SK-N-MC (cell line): ENCODE measurements around the gene CTRB2.
"Not testable (repeated sequence)": the region's sequence is repeated elsewhere in the genome, so short reads cannot be mapped to it uniquely, and the experiment has no call there.

Source experiments
- DNase-seq: peaks from one replicate; pipeline ENCODE4 v3.0.0-alpha.2; 2011; ENCODE audit warnings: low read depth, low spot score
- H3K27ac ChIP-seq: fragments of 200-600 bp; sonication (generic); 2 replicates; pipeline ENCODE4 v1.5.1; 2016; ENCODE audit warnings: mixed run types
- H3K36me3 ChIP-seq: fragments of 200-600 bp; sonication (generic); 2 replicates; pipeline ENCODE4 v1.6.1; 2017; ENCODE audit warnings: antibody characterized with exemption, low read length, mixed read lengths; ENCODE audit not compliant: insufficient read depth
- H3K4me3 ChIP-seq: fragments of 200-600 bp; sonication (generic); 2 replicates; pipeline ENCODE4 v1.5.1; 2016
- H3K9ac ChIP-seq: fragments of 200-600 bp; sonication (generic); 2 replicates; pipeline ENCODE4 v1.8.0; 2017; ENCODE audit warnings: mixed run types, mixed read lengths; ENCODE audit not compliant: insufficient read length
- H3K9me3 ChIP-seq: fragments of 200-600 bp; sonication (generic); 2 replicates; pipeline ENCODE4 v1.6.1; 2017; ENCODE audit warnings: low read depth, mild to moderate bottlenecking, antibody characterized with exemption, low read length, moderate library complexity, mixed read lengths
- EZH2 ChIP-seq: fragments of 200-600 bp; sonication (generic); IDR thresholded peaks from one replicate; pipeline ENCODE4 v1.6.1; 2017; ENCODE audit warnings: antibody characterized with exemption
- FOXP2 ChIP-seq: optimal IDR thresholded peaks from 2 replicates; pipeline ENCODE3; 2011; ENCODE audit warnings: mild to moderate bottlenecking, moderate library complexity; ENCODE audit not compliant: insufficient read depth; ENCODE audit errors: extremely low read length, control extremely low read depth
- POLR2AphosphoS5 ChIP-seq: IDR thresholded peaks from 2 replicates; pipeline ENCODE4 v1.6.1; 2012; ENCODE audit warnings: mild to moderate bottlenecking, low read depth, low read length, borderline replicate concordance

The CTRB2 gene

GRCh38 chr16:75216576-75216975 lies 9.6 kb upstream of the CTRB2 start:
- Histone ChIP-seq H3K9ac (no peak overlapping the region), H3K4me3 (no peak overlapping the region), H3K27ac (no peak overlapping the region), H3K36me3 (no peaks in the 10 kb centered on the region), H3K9me3 (no peaks in the 10 kb centered on the region)
- no peak for DNase-seq
- TF ChIP-seq EZH2 (no peak), FOXP2 (no peak), POLR2AphosphoS5 (no peak)

- Histone ChIP-seq H3K4me3 (no peak overlapping the region), H3K36me3 (no peaks in the 10 kb centered on the region), H3K9me3 (no peaks in the 10 kb centered on the region), H3K9ac (no peak overlapping the region), H3K27ac (no peak overlapping the region)
- no peak for DNase-seq
- TF ChIP-seq FOXP2, result no peak
- TF ChIP-seq EZH2, result no peak
- TF ChIP-seq POLR2AphosphoS5, result no peak
Measured at GRCh38 chr16:75216127-75216526, 9.2 kb upstream of the CTRB2 start.

GRCh38 chr16:75211286-75211685 lies 4.3 kb upstream of the CTRB2 start:
- DNase-seq, H3K4me3 ChIP-seq, H3K36me3 ChIP-seq, H3K27ac ChIP-seq, H3K9me3 ChIP-seq, H3K9ac ChIP-seq: not testable (repeated sequence)

- TF ChIP-seq FOXP2 (no peak), POLR2AphosphoS5 (no peak), EZH2 (no peak)
- no peak for DNase-seq
- Histone ChIP-seq H3K27ac (no peak overlapping the region), H3K4me3 (no peak overlapping the region), H3K9ac (no peak overlapping the region), H3K9me3 (no peaks in the 10 kb centered on the region), H3K36me3 (no peaks in the 10 kb centered on the region)
Measured at GRCh38 chr16:75209944-75210343, 3.0 kb upstream of the CTRB2 start.

GRCh38 chr16:75209514-75209913 lies 2.6 kb upstream of the CTRB2 start:
- not testable (repeated sequence) for H3K4me3 ChIP-seq, H3K9me3 ChIP-seq, H3K9ac ChIP-seq, H3K36me3 ChIP-seq, DNase-seq, H3K27ac ChIP-seq

- H3K27ac ChIP-seq, result no peak overlapping the region
- H3K9me3 ChIP-seq, result no peaks in the 10 kb centered on the region
- TF ChIP-seq POLR2AphosphoS5, result no peak
- TF ChIP-seq FOXP2, result no peak
- TF ChIP-seq EZH2, result no peak
- no peak for DNase-seq
- H3K4me3 ChIP-seq, result no peak overlapping the region
- no peaks in the 10 kb centered on the region for H3K36me3 ChIP-seq
- no peak overlapping the region for H3K9ac ChIP-seq
Measured at GRCh38 chr16:75208861-75209505, 2.0 kb upstream of the CTRB2 start.

- H3K9ac ChIP-seq, result no peak overlapping the region
- no peaks in the 10 kb centered on the region for H3K9me3 ChIP-seq
- DNase-seq, result no peak
- H3K27ac ChIP-seq, result no peak overlapping the region
- TF ChIP-seq POLR2AphosphoS5 (no peak), EZH2 (no peak), FOXP2 (no peak)
- H3K4me3 ChIP-seq, result no peak overlapping the region
- no peaks in the 10 kb centered on the region for H3K36me3 ChIP-seq
Measured at GRCh38 chr16:75208242-75208825, 1.4 kb upstream of the CTRB2 start.

- Histone ChIP-seq H3K27ac (no peak overlapping the region), H3K9ac (no peak overlapping the region), H3K36me3 (no peaks in the 10 kb centered on the region), H3K4me3 (no peak overlapping the region), H3K9me3 (no peaks in the 10 kb centered on the region)
- DNase-seq, result no peak
- TF ChIP-seq POLR2AphosphoS5, result no peak
- no peak for TF ChIP-seq EZH2
- TF ChIP-seq FOXP2, result no peak
Measured at GRCh38 chr16:75207831-75208230, 870 bp upstream of the CTRB2 start.

GRCh38 chr16:75205961-75206748 lies 806 bp downstream of the CTRB2 start:
- not testable (repeated sequence) for H3K36me3 ChIP-seq, H3K27ac ChIP-seq, H3K9me3 ChIP-seq, H3K9ac ChIP-seq, DNase-seq, H3K4me3 ChIP-seq

GRCh38 chr16:75205438-75205837 lies 1.5 kb downstream of the CTRB2 start:
- H3K36me3 ChIP-seq, H3K4me3 ChIP-seq, H3K9me3 ChIP-seq, H3K27ac ChIP-seq, DNase-seq, H3K9ac ChIP-seq: not testable (repeated sequence)

- not testable (repeated sequence) for DNase-seq
Measured at GRCh38 chr16:75204905-75205304, 2.1 kb downstream of the CTRB2 start.

More at GRCh38 chr16:75204905-75205304, 2.1 kb downstream of the CTRB2 start:
- not testable (repeated sequence) for H3K27ac ChIP-seq, H3K4me3 ChIP-seq, H3K9ac ChIP-seq, H3K36me3 ChIP-seq, H3K9me3 ChIP-seq
